ENCODE measurements around the gene SSNA1. TPM values are rescaled to one million over a fixed set of nuclear protein-coding genes. Genes with fewer than 3 reads are reported as not detected.

The SSNA1 gene
- total and polyA plus RNA-seq, 2 donors (not counting 1 experiment from before 2014, with no cell fraction given), result 53.6 to 129 TPM

- Histone ChIP-seq H3K4me2 (replicated peaks; ENCODE audit: low read depth, low read length, poor library complexity, severe bottlenecking) (peak overlapping the region; percentile 72), H3K4me1 (ENCODE audit: control insufficient read depth in 2 of 2, insufficient read depth in 2 of 2, low read length in 2 of 2) (peaks cover 33 to 52% of the 10 kb centered on the region in 2 donors), H3K36me3 (replicated peaks in 1 of 2; ENCODE audit: control extremely low read depth in 1 of 2, control insufficient read depth in 1 of 2, extremely low read depth in 1 of 2, insufficient read depth in 2 of 2, low read length in 1 of 2) (no peaks in the 10 kb centered on the region), H3K27me3 (replicated peaks in 1 of 4; ENCODE audit: control extremely low read depth in 1 of 4, control insufficient read depth in 3 of 4, insufficient read depth in 4 of 4, low read length in 3 of 4) (peaks cover 0 to 18% (median 2%) of the 10 kb centered on the region in 4 experiments), H3K79me2 (ENCODE audit: control insufficient read depth, insufficient read depth, low read length) (peaks cover 26% of the 10 kb centered on the region), H3K4me3 (ENCODE audit: control extremely low read depth in 1 of 5, extremely low read depth in 1 of 5, insufficient read depth in 1 of 5, low read depth in 2 of 5, low read length in 4 of 5) (no peak overlapping the region), H2AFZ (ENCODE audit: insufficient read depth, low read depth, low read length, poor library complexity, severe bottlenecking) (no peak overlapping the region), H3K27ac (ENCODE audit: low read length in 2 of 2) (no peak overlapping the region), H3K9ac (ENCODE audit: low read length) (no peak overlapping the region), H3K9me3 (ENCODE audit: control extremely low read depth in 1 of 3, control insufficient read depth in 2 of 3, insufficient read depth in 1 of 3, low read length in 2 of 3) (peaks cover 0 to 3% (median 0%) of the 10 kb centered on the region in 3 donors), H4K20me1 (ENCODE audit: control insufficient read depth, insufficient read depth, low read length, poor library complexity, severe bottlenecking) (peaks cover 17% of the 10 kb centered on the region)
- no peaks in the 10 kb centered on the region for H3K9me3 Mint-ChIP-seq (ENCODE audit: insufficient read depth)
- peak overlapping the region; percentile 20 for H3K27ac Mint-ChIP-seq
- 77% methylated on average over 36 of the region's 40 CpGs for WGBS (ENCODE audit: insufficient coverage)
- H3K27me3 Mint-ChIP-seq, result no peaks in the 10 kb centered on the region
- ChIA-PET CTCF (interaction anchor here (0.9 to 8.9 kb wide), 4 partner anchors 9 to 138 kb away, joined by 3 to 76 read pairs (median 4); partner anchors contain the start of genes CYSRT1, RNF208, RNF224 and SSNA1), POLR2A (interaction anchor here (0.6 to 1.0 kb wide), 4 partner anchors 10 to 502 kb away, joined by 3 to 10 read pairs (median 4); partner anchors contain the start of gene CYSRT1)
- intact Hi-C loops (cut with micrococcal nuclease), result no loop called here
- DNase-seq, result peak; percentile 31
- peaks cover 33% of the 10 kb centered on the region for H3K4me1 Mint-ChIP-seq
- TF ChIP-seq CTCF (IDR thresholded peaks at IDR 0.05) (no peak), EZH2 (IDR thresholded peaks at IDR 0.05; ENCODE audit: borderline replicate concordance, insufficient read depth, low read depth, low read length, poor library complexity, severe bottlenecking) (no peak)
- no peak overlapping the region for H3K4me3 Mint-ChIP-seq
- ATAC-seq (ENCODE audit: low read depth), result no peak
Observed at GRCh38 chr9:137234055-137234697, 45.7 kb downstream of the SSNA1 start.
